Activated gamma-delta T cell (primary cell): ENCODE data around the gene DUSP10.

Source experiments
- DNase-seq: peaks from one replicate; lab custom pipeline; 2025; lab: John Stamatoyannopoulos, UW
- total RNA-seq, 2 donors: gene quantifications; one replicate each; lab custom pipeline; 2026; lab: John Stamatoyannopoulos, UW

Gene DUSP10
- 31.9 to 111 reads per million in 2 donors for total RNA-seq

- peak; percentile 85 for DNase-seq
Observed at GRCh38 chr1:221741703-221742554, at the start of gene DUSP10. TSS of gene DUSP10 (minus strand) at chr1:221742089. CDS start at chr1:221739744, 2,345 bp downstream.

DNA sequence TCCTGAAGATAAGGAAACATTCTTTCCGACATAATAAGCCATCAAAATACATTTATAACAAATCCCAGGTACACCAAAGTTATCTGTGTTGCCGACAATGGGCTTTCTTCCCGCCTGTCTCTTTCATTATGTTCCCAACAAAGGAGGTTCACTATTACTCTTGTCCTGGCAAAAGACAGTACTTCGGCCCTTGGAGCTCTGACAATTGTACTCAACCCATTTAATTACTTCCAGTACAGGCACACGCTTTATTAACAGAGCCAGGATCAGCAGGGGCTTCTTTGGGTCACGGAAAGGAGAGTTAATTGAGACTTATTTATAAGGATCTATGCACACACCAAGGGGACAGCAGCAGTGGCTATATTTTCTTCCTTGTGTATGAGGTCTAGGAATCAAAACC is 46.6 kb upstream of the DUSP10 start:
- DNase-seq: no peak

- DNase-seq: no peak
Observed at GRCh38 chr1:221786647-221787046, 44.8 kb upstream of the DUSP10 start.

- DNase-seq: no peak
Observed at GRCh38 chr1:221783936-221784335, 42.0 kb upstream of the DUSP10 start.

DNA sequence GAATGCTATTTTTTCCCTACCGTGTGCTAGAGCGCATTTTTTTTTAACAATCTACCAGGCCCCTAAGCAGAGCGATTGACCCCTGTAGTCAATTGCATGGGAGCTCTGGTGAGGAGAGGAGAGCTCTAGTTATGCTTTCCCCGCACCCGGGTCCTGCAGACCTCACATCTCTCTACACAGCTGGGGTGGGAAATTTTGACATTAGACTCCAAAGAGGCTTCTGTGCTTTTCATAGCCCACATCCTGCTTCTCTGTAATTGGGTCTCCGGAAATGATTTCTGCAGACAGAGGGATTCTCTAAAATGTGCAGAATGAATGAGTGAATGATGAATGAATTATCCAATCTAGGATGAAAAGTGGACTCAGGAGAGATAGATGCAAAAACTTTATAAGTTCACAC is 41.5 kb upstream of the DUSP10 start:
- no peak for DNase-seq

- no peak for DNase-seq
Observed at GRCh38 chr1:221782970-221783369, 41.1 kb upstream of the DUSP10 start.

DNA sequence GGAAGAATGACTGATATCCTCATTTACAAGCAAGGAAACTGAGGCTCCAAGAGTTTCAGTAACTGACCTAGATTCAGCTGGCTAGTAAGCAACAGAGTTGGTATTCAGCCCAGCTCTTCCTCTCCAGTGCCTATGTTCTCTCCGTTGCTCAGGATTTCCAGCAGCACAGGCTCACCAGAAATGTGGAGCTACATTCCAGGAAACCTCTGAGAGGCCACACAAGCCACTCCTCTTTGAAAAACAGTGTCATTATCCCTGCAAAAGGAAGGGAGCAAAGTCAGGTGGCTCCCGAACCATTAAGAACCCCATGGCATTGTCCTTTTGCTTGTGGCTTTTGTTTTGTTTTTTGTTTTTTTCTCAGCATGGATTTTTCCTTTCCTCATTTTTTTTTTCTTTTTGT is 40.6 kb upstream of the DUSP10 start:
- DNase-seq: no peak

DNA sequence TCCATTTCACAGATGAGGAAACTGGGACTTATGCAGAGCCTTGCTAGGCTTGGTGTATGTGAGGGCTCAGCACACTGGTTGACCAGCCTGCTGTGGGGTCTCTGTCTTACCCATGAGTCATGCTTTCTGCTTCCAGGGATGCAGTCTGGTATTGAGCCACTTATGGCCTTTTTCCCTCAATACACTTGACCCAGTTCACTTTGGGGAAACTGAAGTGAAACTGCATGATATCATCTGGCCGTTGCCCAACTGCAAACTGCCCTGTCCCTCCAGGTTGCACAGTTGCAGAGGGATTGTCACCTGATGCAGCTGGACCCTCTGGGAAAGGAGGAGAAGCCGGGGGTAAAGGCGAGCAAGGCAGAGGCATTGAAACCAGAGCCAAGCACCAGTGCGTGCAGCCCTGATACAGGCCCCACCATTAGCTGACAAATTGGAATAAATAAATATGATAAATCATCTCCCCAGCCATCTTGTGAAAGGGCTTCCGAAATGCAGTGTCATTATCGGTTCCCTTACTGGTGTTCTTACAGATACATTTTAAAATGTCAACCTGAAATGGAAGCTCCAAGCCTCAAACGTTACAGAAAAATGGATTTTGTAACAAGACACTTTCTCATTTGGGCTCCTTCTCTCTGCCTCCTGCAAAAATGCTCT is 39.3 kb upstream of the DUSP10 start:
- no peak for DNase-seq

GRCh38 chr1:221780175-221780574 is 38.3 kb upstream of the DUSP10 start:
- no peak for DNase-seq

GRCh38 chr1:221779771-221780170 is 37.9 kb upstream of the DUSP10 start:
- no peak for DNase-seq

- DNase-seq: no peak
Observed at GRCh38 chr1:221778535-221779142, 36.8 kb upstream of the DUSP10 start.

- DNase-seq: no peak
Observed at GRCh38 chr1:221778125-221778524, 36.2 kb upstream of the DUSP10 start.

- DNase-seq: no peak
Observed at GRCh38 chr1:221777431-221778072, 35.7 kb upstream of the DUSP10 start.

- no peak for DNase-seq
Observed at GRCh38 chr1:221776495-221777301, 34.8 kb upstream of the DUSP10 start.

DNA sequence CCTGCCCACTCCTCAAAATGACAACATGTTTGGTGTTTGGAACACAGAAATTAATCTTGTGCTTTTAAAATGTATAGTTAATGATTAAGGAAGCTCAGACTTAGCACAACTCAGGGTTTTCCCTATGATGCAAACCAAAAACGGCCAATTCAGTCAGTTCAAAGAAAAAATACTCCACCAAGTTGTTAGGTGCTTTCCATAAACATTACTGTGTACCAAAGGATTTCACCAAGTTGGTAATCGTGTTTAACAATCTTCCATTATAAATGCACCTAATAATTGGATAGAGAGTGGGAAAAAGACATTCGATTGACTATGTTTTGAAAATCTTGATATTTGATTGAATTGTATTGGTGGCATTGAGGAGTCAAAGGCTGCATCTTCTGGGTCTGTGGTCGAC is 33.3 kb upstream of the DUSP10 start:
- no peak for DNase-seq

DNA sequence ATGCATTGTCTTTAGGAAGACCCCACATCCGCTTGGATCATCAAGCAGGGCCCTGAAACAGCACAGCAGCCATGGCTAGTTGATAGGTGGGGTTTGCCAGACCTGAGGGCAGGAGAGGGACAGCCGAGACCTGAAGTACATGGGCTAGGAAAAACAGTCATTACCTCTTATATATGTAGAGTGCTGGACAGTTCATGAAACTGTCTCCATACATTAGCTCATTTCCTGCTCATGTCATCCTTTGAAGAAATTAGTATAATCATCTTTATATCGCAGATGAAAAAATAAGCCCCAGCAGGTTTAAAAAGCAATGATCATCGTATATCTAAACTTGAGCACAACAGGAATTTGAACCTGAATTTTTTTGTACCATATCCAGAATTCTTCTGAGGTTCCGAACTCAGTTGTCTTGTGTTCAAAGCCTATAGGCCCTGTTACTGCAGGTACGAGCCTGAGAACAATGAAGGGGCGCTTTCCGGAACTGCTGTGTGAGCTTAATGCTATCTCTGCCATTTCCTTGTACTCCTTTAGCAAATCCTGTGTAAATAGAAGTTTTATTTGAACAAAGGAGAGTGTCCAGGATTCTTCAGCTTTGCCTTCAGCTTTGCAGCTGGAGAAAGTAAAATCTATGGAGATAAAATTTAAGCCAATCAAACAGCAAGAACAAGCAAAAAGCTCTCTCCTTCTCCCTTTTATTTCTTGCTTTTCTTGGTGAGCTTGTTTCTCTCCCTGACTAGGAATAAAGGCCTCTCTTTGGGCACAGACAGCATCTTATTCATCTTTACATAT is 32.4 kb upstream of the DUSP10 start:
- no peak for DNase-seq

GRCh38 chr1:221773383-221773782 is 31.5 kb upstream of the DUSP10 start:
- no peak for DNase-seq

DNA sequence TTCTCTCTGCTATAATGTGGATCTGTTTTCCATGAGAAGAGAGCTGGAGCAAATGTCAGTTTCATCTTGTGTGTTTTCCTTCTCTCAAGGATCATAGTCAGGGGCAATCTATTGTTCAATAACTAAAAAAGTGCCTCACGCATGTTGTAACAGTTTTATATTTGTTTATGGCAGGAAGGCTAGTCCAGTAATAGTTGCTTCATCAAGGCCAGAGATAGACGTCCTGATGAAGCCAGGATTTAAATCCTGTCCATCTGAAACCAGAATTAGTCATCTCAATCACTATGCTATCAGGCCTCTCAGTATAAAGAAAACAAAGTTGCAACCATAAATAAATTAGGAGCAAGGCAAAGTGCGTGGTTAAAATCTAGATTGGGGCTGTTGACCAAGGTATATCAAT is 30.2 kb upstream of the DUSP10 start:
- DNase-seq: no peak

DNA sequence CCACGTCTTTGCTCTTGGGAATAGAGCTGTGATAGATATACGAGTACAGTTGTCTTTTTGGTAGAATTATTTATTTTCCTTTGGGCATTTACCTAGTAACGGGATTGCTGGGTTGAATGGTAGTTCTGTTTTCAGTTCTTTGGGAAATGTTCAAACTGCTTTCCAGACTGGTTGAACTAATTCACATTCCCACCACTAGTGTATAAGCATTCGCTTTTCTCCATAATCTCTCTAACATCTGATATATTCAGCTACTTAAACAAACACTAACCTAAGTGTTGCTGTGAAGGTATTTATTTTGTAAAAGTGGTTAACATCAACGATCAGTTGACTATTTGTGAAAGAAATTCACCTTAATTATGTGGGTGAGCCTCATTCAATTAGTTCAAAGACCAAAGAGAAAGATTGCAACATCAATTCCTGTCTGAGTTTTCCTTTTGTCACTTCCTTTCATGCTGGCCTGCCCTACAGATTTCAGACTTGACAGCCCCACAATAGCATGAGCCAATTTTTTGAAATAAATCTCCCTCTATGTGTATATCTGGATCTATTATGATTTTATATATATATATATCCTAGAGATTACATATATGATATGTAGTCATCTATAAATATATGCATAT is 26.7 kb upstream of the DUSP10 start:
- no peak for DNase-seq

DNA sequence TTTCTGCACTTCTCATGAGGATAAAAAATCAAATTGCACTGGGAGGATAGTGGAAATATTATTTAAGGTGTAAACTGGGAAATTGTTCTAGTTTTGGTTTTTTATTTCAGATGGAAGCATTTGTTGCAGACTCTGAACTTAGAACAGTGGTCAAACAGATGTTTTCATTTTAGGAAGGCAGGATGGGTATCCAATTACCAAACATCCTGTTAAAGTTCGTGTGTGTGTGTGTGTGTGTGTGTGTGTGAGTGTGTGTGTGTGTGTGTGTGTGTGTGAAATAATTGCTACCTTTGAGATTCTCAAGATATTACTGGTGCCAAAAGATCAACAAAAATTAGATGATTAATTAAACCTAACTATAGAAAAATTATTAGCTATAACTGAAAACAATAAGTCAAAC is 24.3 kb upstream of the DUSP10 start:
- no peak for DNase-seq
